Activated naive CD4-positive, alpha-beta T cell treated with Interleukin-2 at 50 U/mL for 16 hours (primary cell): ENCODE results near the gene COA1.
"Not testable (repeated sequence)": the region's sequence is repeated elsewhere in the genome, so short reads cannot be mapped to it uniquely, and the experiment has no call there.

Experiments used
- DNase-seq: peaks from one replicate; pipeline ENCODE4 v3.0.0-alpha.2; 2020

COA1 gene

GRCh38 chr7:43686991-43687390, 42.3 kb downstream of the COA1 start:
- DNase-seq, result no peak

GRCh38 chr7:43680736-43681135, 48.6 kb downstream of the COA1 start:
- no peak for DNase-seq

- no peak for DNase-seq
Observed at GRCh38 chr7:43679210-43680068, 49.9 kb downstream of the COA1 start.

GRCh38 chr7:43678315-43678714, 51.0 kb downstream of the COA1 start:
- DNase-seq, result no peak

- DNase-seq, result no peak
Observed at GRCh38 chr7:43677864-43678263, 51.5 kb downstream of the COA1 start.

- DNase-seq, result no peak
Observed at GRCh38 chr7:43674559-43675436, 54.5 kb downstream of the COA1 start.

GRCh38 chr7:43673243-43673976, 55.9 kb downstream of the COA1 start:
- not testable (repeated sequence) for DNase-seq

- no peak for DNase-seq
Observed at GRCh38 chr7:43671521-43671920, 57.8 kb downstream of the COA1 start.

- DNase-seq, result peak; percentile 86
Observed at GRCh38 chr7:43669286-43670081, 59.8 kb downstream of the COA1 start.

- DNase-seq, result no peak
Observed at GRCh38 chr7:43668035-43668434, 61.3 kb downstream of the COA1 start.

- no peak for DNase-seq
Observed at GRCh38 chr7:43666938-43667337, 62.4 kb downstream of the COA1 start.

GRCh38 chr7:43664681-43665080, 64.6 kb downstream of the COA1 start:
- no peak for DNase-seq

GRCh38 chr7:43660141-43660540, 69.2 kb downstream of the COA1 start:
- DNase-seq, result no peak

GRCh38 chr7:43659549-43659896, 69.8 kb downstream of the COA1 start:
- no peak for DNase-seq

- DNase-seq, result peak; percentile 43
Observed at GRCh38 chr7:43658718-43659548, 70.4 kb downstream of the COA1 start.

GRCh38 chr7:43656997-43657396, 72.3 kb downstream of the COA1 start:
- no peak for DNase-seq

GRCh38 chr7:43655584-43655983, 73.7 kb downstream of the COA1 start:
- DNase-seq, result no peak

GRCh38 chr7:43653891-43654504, 75.3 kb downstream of the COA1 start:
- DNase-seq, result no peak

- DNase-seq, result no peak
Observed at GRCh38 chr7:43653466-43653865, 75.9 kb downstream of the COA1 start.

GRCh38 chr7:43652364-43652763, 77.0 kb downstream of the COA1 start:
- DNase-seq, result no peak

- no peak for DNase-seq
Observed at GRCh38 chr7:43650457-43651052, 78.8 kb downstream of the COA1 start.
